Measurements from ENCODE around the gene RNF220.

DNA sequence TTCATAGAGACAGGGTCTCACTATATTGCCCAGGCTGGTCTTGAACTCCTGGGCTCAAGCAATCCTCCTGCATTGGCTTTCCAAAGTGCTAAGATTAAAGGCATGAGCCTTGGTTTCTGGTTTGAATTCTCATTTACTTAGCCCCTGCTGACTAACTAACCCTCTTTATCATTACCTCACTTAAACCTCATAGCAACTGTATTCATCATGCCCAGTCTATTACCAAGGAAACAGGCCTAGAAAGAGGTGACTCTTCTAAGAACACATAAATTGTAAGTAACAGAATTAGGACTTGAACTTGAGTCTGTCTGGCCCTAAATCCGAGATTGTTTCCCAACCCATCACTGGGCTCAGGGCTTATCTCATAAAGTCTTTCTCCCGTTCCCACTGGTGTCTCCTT lies 225.1 kb downstream of the RNF220 start:
- TF ChIP-seq POLR2A (IDR thresholded peaks at IDR 0.05) = no peak
- TF ChIP-seq, protein P1, sequence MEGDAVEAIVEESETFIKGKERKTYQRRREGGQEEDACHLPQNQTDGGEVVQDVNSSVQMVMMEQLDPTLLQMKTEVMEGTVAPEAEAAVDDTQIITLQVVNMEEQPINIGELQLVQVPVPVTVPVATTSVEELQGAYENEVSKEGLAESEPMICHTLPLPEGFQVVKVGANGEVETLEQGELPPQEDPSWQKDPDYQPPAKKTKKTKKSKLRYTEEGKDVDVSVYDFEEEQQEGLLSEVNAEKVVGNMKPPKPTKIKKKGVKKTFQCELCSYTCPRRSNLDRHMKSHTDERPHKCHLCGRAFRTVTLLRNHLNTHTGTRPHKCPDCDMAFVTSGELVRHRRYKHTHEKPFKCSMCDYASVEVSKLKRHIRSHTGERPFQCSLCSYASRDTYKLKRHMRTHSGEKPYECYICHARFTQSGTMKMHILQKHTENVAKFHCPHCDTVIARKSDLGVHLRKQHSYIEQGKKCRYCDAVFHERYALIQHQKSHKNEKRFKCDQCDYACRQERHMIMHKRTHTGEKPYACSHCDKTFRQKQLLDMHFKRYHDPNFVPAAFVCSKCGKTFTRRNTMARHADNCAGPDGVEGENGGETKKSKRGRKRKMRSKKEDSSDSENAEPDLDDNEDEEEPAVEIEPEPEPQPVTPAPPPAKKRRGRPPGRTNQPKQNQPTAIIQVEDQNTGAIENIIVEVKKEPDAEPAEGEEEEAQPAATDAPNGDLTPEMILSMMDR (IDR thresholded peaks at IDR 0.05) = no peak
- TF ChIP-seq EP300 (IDR thresholded peaks at IDR 0.05) = no peak
